Upper lobe of left lung (tissue), 6 donors: ENCODE measurements around the gene PEMT. TPM values are rescaled to one million over a fixed set of nuclear protein-coding genes. Genes with fewer than 3 reads are reported as not detected.

ENCODE experiments used
- ATAC-seq, 2 donors: fragments of 200-7000 bp; cut with Tn5 transposase; one replicate each; pipeline ENCODE4 v1.9.1; 2022; ENCODE audit warnings: mild to moderate bottlenecking in 2 of 2, moderate library complexity in 2 of 2; ENCODE audit not compliant: low FRiP score in 2 of 2
- DNase-seq, 2 donors: peaks; one replicate each; pipeline ENCODE4 v3.0.0-alpha.2; 2019 to 2020
- H3K27ac ChIP-seq, 4 donors: fragments of 200-600 bp; sonication (generic); one replicate each; pipeline ENCODE4 v1.5.1; 2016 to 2019
- H3K27me3 ChIP-seq, 4 donors: fragments of 200-600 bp; sonication (generic); one replicate each; pipeline ENCODE4 v1.5.1; 2017 to 2019
- H3K36me3 ChIP-seq, 4 donors: fragments of 200-600 bp; sonication (generic); one replicate each; pipeline ENCODE4 v1.5.1; 2016 to 2019
- H3K4me1 ChIP-seq, 4 donors: fragments of 200-600 bp; sonication (generic); one replicate each; pipeline ENCODE4 v1.5.1; 2018 to 2019
- H3K4me3 ChIP-seq, 4 donors: fragments of 200-600 bp; sonication (generic); one replicate each; pipeline ENCODE4 v1.5.1; 2017 to 2019; ENCODE audit warnings: mild to moderate bottlenecking in 2 of 4, moderate library complexity in 1 of 4
- H3K9me3 ChIP-seq, 4 donors: fragments of 200-600 bp; sonication (generic); one replicate each; pipeline ENCODE4 v1.5.1; 2018 to 2019
- EP300 ChIP-seq, 4 donors: sonication (generic); formaldehyde crosslinking; IDR thresholded peaks; one replicate each; pipeline ENCODE4 v1.5.1; 2017; ENCODE audit warnings: antibody characterized with exemption in 4 of 4, control low read depth in 2 of 4
- POLR2A ChIP-seq, 4 donors: fragments of 450-650 bp; IDR thresholded peaks; one replicate each; pipeline ENCODE4 v1.5.1; 2016 to 2017; ENCODE audit warnings: antibody characterized with exemption in 4 of 4, mild to moderate bottlenecking in 2 of 4
- POLR2AphosphoS5 ChIP-seq, 2 donors: sonication (generic); formaldehyde crosslinking; IDR thresholded peaks; one replicate each; pipeline ENCODE4 v1.5.1; 2017; ENCODE audit warnings: antibody characterized with exemption in 2 of 2
- WGBS, 2 donors: methylation state at CpG; one replicate each; pipeline ENCODE4 v1.1.5; 2017 to 2018; 5-methylcytosine and 5-hydroxymethylcytosine counted together
- total RNA-seq, 6 donors: library from RNA; depleted of rRNA in 4 of 6; stranded (reverse); fragments of >200 nt in 4 of 6; gene quantifications; one replicate each; pipeline versions ENCODE4 v1.1.0 to v1.2.1, GENCODE V29; 2016 to 2021
- TF ChIP-seq, protein P1 (sequence below), 6 experiments: fragments of 450-650 bp in 4 of 6; fragments of 200-600 bp in 2 of 6; sonication (generic) in 2 of 6; IDR thresholded peaks; one replicate each; pipeline ENCODE4 v1.5.1; 2016 to 2019; ENCODE audit warnings: antibody characterized with exemption in 6 of 6
- donor health status: DM: no; HTN: no; CAD: no; lungs with moderate emphysema.
- donor health status: DM: no; HTN: yes; CAD: no; lungs with severe emphysema.

The PEMT gene
- total RNA-seq, 6 donors from 2014 or later = 16.6 to 44.9 (median 32.2) TPM

DNA sequence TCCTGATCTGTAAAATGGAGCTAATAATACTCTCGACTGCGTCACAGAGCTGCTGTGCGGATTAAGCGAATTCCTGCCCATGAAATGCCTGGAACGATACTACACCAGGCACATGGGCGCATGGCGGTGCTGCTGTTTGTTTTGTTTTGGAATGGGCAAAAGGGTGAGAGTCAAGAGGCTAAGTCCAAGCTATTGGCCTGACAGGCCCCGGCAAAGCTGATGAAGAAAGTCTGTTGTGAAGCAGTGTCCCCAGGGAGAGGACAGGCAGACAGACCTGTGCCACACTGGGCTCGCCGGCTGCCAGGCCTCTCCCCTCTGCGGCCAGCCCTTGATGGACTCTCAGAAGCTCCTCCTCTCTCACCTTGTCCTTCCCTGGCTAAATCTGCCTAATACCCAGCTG, 64.0 kb downstream of the PEMT start:
- Histone ChIP-seq H3K36me3 (no peaks in the 10 kb centered on the region), H3K27me3 (no peaks in the 10 kb centered on the region), H3K9me3 (no peaks in the 10 kb centered on the region), H3K4me3 (no peak overlapping the region), H3K4me1 (peaks cover 0 to 34% (median 23%) of the 10 kb centered on the region in 4 donors), H3K27ac (peak overlapping the region in 1 of 4 donors; percentile 23)
- DNase-seq (peak; percentile 52 to 64), ATAC-seq (peak in 1 of 2 donors; percentile 24)
- TF ChIP-seq POLR2AphosphoS5 (IDR thresholded peaks at IDR 0.05) (no peak), EP300 (IDR thresholded peaks at IDR 0.05) (no peak), POLR2A (IDR thresholded peaks at IDR 0.05) (no peak)
- TF ChIP-seq, protein P1, sequence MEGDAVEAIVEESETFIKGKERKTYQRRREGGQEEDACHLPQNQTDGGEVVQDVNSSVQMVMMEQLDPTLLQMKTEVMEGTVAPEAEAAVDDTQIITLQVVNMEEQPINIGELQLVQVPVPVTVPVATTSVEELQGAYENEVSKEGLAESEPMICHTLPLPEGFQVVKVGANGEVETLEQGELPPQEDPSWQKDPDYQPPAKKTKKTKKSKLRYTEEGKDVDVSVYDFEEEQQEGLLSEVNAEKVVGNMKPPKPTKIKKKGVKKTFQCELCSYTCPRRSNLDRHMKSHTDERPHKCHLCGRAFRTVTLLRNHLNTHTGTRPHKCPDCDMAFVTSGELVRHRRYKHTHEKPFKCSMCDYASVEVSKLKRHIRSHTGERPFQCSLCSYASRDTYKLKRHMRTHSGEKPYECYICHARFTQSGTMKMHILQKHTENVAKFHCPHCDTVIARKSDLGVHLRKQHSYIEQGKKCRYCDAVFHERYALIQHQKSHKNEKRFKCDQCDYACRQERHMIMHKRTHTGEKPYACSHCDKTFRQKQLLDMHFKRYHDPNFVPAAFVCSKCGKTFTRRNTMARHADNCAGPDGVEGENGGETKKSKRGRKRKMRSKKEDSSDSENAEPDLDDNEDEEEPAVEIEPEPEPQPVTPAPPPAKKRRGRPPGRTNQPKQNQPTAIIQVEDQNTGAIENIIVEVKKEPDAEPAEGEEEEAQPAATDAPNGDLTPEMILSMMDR (IDR thresholded peaks at IDR 0.05) = no peak
- 58 to 80% methylated on average over 8 to 11 of the region's 11 CpGs for WGBS, 2 donors

DNA sequence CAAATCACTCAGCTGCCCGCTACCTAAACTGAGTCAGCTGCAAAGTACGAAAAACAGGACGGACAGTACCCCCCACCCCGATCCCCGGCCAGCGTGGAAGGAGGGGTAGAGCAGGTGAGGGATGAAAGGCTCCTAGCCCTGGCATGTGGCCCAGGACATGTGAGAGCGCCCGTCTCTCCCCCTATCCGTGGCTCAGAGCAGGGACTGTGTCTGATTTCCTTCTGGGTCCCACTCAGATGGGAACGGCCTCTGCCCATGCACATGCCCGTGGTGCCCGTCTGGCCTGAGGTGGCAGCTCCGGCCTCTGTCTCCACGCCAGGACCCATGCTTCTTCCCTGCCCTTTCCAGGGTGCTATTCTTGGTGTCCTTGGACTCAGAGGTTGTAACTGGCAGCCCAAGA, 65.1 kb downstream of the PEMT start:
- H3K9me3 ChIP-seq = no peaks in the 10 kb centered on the region
- DNase-seq = peak in 1 of 2 donors; percentile 21
- H3K4me3 ChIP-seq = no peak overlapping the region
- ATAC-seq = peak in 1 of 2 donors; percentile 10
- H3K36me3 ChIP-seq = no peaks in the 10 kb centered on the region
- TF ChIP-seq, protein P1 (IDR thresholded peaks at IDR 0.05) = no peak
- no peak for TF ChIP-seq POLR2AphosphoS5 (IDR thresholded peaks at IDR 0.05)
- TF ChIP-seq POLR2A (IDR thresholded peaks at IDR 0.05) = no peak
- no peak for TF ChIP-seq EP300 (IDR thresholded peaks at IDR 0.05)
- 68 to 71% methylated on average over 14 of the region's 14 CpGs for WGBS, 2 donors
- peaks cover 0 to 34% (median 23%) of the 10 kb centered on the region in 4 donors for H3K4me1 ChIP-seq
- H3K27ac ChIP-seq = peak overlapping the region in 1 of 4 donors; percentile 21
- no peaks in the 10 kb centered on the region for H3K27me3 ChIP-seq

DNA sequence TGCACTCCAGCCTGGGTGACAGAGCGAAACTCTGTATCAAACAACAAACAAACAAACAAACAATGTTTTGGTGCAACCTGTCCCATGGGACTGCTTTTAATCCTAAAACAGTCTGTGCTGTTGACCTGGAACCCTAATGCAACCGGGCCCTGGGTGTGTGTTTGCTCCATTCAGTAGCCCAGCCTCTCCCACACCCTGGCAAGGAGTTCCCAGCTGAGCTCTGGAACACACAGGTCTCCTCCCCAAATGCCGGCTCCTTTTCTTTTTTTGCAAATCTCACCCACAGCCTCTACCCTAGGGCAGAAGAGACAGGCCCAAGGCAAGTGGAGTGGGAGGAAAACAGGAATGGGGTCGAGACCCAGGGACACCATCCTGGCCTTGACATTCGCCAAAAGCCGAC, 65.6 kb downstream of the PEMT start:
- H3K27me3 ChIP-seq = no peaks in the 10 kb centered on the region
- peaks cover 0 to 4% (median 1%) of the 10 kb centered on the region in 4 donors for H3K36me3 ChIP-seq
- 74% methylated on average over 6 of the region's 6 CpGs for WGBS, 2 donors
- TF ChIP-seq EP300 (IDR thresholded peaks at IDR 0.05) (no peak), POLR2A (IDR thresholded peaks at IDR 0.05) (no peak), POLR2AphosphoS5 (IDR thresholded peaks at IDR 0.05) (no peak)
- TF ChIP-seq, protein P1 (IDR thresholded peaks at IDR 0.05) = no peak
- no peak for DNase-seq
- ATAC-seq = no peak
- H3K9me3 ChIP-seq = no peaks in the 10 kb centered on the region
- peaks cover 0 to 34% (median 23%) of the 10 kb centered on the region in 4 donors for H3K4me1 ChIP-seq
- H3K4me3 ChIP-seq = no peak overlapping the region
- H3K27ac ChIP-seq = peak overlapping the region in 1 of 4 donors; percentile 21

DNA sequence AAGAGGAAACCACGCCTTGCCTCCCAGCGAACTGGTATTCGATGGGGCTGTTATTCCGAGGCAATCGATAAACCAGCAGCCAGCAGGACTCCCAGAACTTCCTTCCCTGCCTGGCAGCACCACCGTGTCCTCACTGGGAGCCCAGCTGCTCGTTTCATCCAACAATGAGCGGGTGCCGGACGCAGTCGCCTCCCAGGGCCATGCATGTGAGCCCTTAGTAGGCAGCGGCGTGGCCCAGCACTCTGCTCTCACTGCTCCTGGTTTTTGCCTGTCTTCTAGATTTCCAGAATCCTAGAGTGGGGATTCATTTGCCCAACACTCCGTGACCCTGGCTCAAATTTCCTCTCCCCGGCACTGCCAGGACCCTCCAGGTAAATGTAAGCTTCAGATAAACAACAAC, 66.2 kb downstream of the PEMT start:
- H3K36me3 ChIP-seq = peaks cover 0 to 9% (median 2%) of the 10 kb centered on the region in 4 donors
- peak in 1 of 2 donors; percentile 41 for DNase-seq
- peaks cover 0 to 34% (median 23%) of the 10 kb centered on the region in 4 donors for H3K4me1 ChIP-seq
- 72 to 84% methylated on average over 15 of the region's 15 CpGs for WGBS, 2 donors
- no peak overlapping the region for H3K27ac ChIP-seq
- TF ChIP-seq EP300 (IDR thresholded peaks at IDR 0.05) (no peak), POLR2A (IDR thresholded peaks at IDR 0.05) (no peak), POLR2AphosphoS5 (IDR thresholded peaks at IDR 0.05) (no peak)
- TF ChIP-seq, protein P1 (IDR thresholded peaks at IDR 0.05) = no peak
- no peaks in the 10 kb centered on the region for H3K9me3 ChIP-seq
- H3K4me3 ChIP-seq = no peak overlapping the region
- no peaks in the 10 kb centered on the region for H3K27me3 ChIP-seq
- ATAC-seq = no peak
